Forelimb muscle (tissue), 1 donor: ENCODE data around the gene TCEAL9. TPM values are rescaled to one million over a fixed set of nuclear protein-coding genes. Genes with fewer than 3 reads are reported as not detected.
"Not testable (repeated sequence)": the region's sequence is repeated elsewhere in the genome, so short reads cannot be mapped to it uniquely, and the experiment has no call there.

Experiments
- DNase-seq: peaks from one replicate; pipeline ENCODE4 v3.0.0-alpha.2; 2013; ENCODE audit warnings: low read depth
- polyA plus RNA-seq: library from polyadenylated mRNA; unstranded; fragments of 120-200 nt; gene quantifications from one replicate; pipeline ENCODE4 v1.2.1, GENCODE V29; 2013; ENCODE audit not compliant: insufficient read length

The TCEAL9 gene
- polyA plus RNA-seq, 1 donor = 131 TPM

DNA sequence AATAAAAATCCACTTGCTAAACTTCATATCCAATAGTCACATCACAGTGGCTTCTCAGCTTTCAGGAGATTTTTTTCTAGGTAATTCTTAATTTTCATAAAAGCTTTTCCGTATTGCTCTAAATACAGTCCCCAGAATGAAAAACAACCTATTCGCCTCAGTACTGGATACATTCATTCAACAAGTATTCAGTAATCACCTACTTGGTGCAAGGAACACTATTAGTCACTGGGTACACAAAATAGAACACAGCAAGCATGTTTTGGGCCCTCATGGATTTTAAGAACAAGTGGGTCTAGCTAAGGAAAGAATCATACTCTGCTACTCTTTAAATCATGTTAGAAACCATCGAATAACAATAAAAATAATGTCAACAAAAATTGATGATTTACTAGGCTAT lies 17.3 kb downstream of the TCEAL9 start:
- DNase-seq = no peak

- DNase-seq = no peak
These were observed 20.0 kb downstream of the TCEAL9 start, which contains the start of gene BEX3 for GRCh38 chrX:103376118-103376978. Gene BEX3 (plus strand): TSS chrX:103376538. CDS start chrX:103377522, 984 bp downstream.

- no peak for DNase-seq
These were observed 20.6 kb downstream of the TCEAL9 start for GRCh38 chrX:103376979-103377324.

DNA sequence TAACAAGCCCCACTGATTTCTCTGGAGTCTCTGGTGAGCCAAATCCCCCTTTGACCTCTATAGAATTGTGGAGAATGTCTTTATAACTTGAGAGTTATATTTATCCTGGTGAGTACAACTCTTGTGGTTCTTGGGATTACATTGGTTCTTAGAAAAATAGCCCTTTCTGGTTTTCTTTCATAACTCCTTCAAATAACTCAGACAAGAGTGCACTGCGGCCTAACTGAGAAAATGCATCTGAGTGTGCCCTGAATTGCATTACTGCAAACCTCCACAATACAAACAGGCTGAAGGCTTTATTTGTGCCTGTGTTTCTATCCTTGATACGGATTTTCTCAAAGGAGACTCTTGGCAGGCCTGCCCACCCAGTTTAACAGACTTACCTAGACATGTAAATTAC lies 22.7 kb downstream of the TCEAL9 start:
- DNase-seq = no peak

DNA sequence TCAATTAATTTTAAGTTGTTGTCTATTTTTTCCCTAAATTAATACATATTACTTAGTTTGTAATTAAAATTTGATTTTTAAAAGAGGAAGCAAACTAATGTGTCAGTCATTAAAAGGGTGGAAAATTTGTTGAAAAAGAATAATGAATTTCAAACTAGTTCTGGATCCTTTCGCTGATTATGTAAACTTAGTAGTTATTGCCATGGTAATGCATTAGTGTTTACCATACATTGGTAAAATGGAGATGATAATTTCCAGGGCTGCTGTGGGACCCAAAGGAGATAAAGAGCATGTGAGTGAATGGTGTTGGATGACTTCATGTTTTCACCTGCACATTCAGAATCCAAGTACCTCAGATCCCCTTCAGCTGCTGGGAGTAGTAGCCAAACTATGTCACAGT lies 26.6 kb downstream of the TCEAL9 start:
- DNase-seq = no peak

- DNase-seq = no peak
These were observed 28.4 kb downstream of the TCEAL9 start for GRCh38 chrX:103384672-103385071.

DNA sequence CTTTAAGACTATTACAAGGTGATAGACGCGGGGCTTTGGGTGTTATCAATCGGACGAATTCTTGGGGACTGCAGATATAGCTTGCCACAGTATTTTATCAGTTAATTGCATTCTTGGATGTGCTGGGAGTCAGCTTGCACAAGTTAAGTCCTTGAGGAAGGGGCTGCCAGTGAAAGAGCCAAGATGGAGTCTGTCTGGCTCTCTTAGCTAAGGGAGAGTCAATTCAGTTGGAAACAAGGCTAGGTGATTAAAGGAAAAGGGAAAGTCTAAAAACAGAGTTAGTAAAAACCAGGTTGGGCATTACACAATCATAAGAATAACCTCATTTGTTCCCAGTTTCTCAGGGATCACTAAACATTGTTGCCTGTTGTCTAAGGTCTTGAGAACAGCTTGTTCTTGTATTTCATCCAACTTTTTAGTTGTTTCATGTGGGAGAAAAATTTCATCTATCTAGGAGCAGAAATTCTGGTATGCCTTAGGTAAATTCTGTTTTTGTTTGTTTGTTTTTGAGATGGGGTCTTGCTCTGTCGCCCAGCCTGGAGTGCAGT lies 29.1 kb downstream of the TCEAL9 start:
- not testable (repeated sequence) for DNase-seq

- no peak for DNase-seq
These were observed 30.0 kb downstream of the TCEAL9 start for GRCh38 chrX:103386332-103386731.

DNA sequence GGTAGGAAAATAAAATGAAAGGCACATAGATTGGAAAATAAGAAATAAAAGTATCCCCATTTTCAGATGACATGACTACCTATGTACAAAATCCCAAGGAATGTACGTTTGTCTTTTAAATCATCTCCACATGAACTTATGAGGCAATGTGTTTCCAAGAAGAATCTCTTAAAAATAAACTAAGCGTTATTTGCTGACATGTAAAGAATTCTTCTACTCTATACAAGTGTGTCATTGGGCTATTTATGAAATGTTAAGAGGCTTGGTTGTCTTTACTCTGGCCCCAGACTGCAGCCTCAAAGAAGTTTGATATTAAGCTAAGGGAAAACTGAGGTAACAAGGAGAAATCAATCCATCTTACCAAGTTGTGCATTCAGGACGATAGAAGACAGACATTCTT lies 37.2 kb downstream of the TCEAL9 start:
- no peak for DNase-seq

- DNase-seq = no peak
These were observed 39.9 kb downstream of the TCEAL9 start for GRCh38 chrX:103396186-103396585.

- no peak for DNase-seq
These were observed 40.4 kb downstream of the TCEAL9 start for GRCh38 chrX:103396660-103397059.

GRCh38 chrX:103397707-103398106 lies 41.4 kb downstream of the TCEAL9 start:
- DNase-seq = no peak

DNA sequence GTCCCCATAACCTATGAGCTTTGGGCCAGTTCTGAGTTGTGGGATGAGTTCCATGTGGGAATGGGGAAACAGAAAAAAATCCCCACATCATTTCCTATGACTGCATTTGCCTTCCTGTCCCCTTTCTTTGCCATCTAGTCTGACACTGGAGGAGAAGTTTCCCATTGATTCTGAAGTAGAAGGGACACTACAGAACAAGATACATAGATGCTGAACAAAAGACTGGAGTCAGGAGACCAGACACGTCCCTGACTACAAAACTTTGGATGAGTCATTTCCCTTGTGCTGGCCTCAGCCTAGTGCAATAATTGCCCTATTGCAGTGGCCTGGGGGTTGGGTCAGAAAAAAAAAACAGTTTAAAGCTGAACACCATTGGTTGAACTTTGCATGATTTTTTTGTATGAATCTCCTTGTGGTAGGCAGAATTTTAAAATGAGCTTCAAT lies 42.1 kb downstream of the TCEAL9 start:
- no peak for DNase-seq

- DNase-seq = no peak
These were observed 43.4 kb downstream of the TCEAL9 start for GRCh38 chrX:103399744-103400143.

DNA sequence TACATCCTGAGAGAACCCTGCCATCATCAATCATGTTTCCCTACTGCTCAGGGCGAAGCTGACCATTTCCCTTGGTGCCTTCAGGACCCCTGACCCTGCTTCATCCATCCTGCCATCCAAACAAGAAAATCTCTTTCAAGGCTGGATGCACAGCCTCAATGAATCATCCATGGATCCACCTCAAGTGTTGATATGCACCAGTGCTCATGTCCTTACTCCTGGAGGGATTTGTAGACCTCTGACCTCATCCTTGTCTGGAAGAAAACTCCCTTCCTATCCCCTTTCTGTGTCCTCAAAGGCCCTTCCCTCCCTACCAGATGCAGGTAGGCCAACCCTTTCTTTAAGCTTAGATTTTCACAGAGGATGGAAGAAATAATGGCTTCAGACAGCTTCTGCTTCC lies 44.6 kb downstream of the TCEAL9 start:
- DNase-seq = no peak

DNA sequence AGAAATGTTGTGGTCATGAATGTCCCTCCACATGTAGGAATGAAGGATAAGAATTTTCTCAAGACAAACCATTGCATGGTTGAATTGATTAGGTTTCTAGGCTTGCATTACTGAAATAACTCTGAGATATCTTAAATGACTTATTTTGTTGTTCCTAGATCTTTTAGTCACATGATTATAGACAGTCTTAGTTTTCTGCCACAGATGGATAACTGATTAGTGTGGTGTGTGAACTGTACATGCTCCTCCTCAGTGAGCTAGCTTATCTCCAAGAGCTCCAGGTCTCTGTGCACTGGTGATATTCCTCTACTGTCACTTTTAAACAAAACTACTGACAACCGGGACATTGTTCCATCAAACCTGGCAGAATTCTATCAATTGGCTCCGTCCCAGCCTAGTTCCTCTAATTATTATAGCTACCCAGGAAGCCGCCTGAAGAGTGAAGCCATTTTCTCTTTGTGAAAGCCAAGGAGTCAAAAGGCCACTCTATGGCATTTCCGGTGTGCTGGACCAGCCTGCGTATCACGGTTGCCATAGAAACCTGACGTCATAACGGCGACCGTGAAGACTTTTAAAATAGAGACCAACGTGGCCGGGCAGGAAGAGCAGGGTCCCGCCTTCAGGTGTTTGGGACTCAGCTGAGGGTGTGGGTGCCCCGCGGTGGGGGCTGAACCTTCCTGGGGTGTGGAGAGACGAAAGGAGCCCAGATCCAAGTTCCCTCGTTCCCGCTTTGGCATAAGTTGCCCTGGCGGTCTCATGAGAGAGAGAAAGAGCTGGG lies 48.1 kb downstream of the TCEAL9 start:
- DNase-seq = peak; percentile 25

- DNase-seq = no peak
These were observed 48.7 kb downstream of the TCEAL9 start for GRCh38 chrX:103405009-103405333.

- no peak for DNase-seq
These were observed 50.0 kb downstream of the TCEAL9 start for GRCh38 chrX:103406256-103406655.

DNA sequence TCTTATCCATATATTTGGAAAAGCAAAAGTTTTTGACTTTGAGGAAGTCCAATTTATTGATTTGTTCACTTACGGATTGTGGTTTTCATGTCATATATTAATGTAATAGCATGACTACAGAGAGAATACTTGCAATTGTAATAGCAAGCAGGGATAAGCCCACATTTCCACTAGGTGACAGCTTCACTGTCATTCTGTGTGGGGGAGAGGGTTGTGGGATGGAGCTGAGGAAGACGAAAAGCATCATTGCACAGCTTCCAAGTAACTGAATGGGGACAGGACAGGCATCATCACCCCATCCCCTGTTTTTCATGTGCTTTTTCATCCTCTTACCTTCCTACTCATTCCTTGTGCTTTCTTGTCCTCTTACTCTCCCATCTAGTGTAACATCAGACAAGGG lies 51.5 kb downstream of the TCEAL9 start:
- DNase-seq = no peak
